Stomach (tissue), 9 donors: ENCODE results near the gene MBP. TPM values are rescaled to one million over a fixed set of nuclear protein-coding genes. Genes with fewer than 3 reads are reported as not detected.

Experiments
- DNase-seq, 2 donors: peaks; one replicate each; pipeline versions ENCODE4 v3.0.0 to v3.0.0-alpha.2; 2013 to 2019
- H3K27ac ChIP-seq, 5 donors: fragments of 200-600 bp in 4 of 5; sonication (generic) in 4 of 5; one replicate each; pipeline ENCODE4 v1.5.1; 2013 to 2019; ENCODE audit warnings: mild to moderate bottlenecking in 1 of 5, moderate library complexity in 1 of 5
- H3K27me3 ChIP-seq, 3 donors: fragments of 200-600 bp; sonication (generic); one replicate each; pipeline ENCODE4 v1.5.1; 2017 to 2019; ENCODE audit warnings: mixed run types in 1 of 3
- H3K36me3 ChIP-seq, 4 donors: fragments of 200-600 bp; sonication (generic); 1 replicate in 3 of 4; 2 replicates in 1 of 4; pipeline ENCODE4 v1.5.1; 2016 to 2019
- H3K4me1 ChIP-seq, 4 donors: fragments of 200-600 bp; sonication (generic); one replicate each; pipeline ENCODE4 v1.5.1; 2016 to 2019
- H3K4me3 ChIP-seq, 4 donors: fragments of 200-600 bp; sonication (generic) in 3 of 4; one replicate each; pipeline ENCODE4 v1.5.1; 2016 to 2019; ENCODE audit warnings: mild to moderate bottlenecking in 1 of 4
- H3K9me3 ChIP-seq, 4 donors: fragments of 200-600 bp; sonication (generic); one replicate each; pipeline ENCODE4 v1.5.1; 2016 to 2019
- EP300 ChIP-seq: sonication (generic); formaldehyde crosslinking; IDR thresholded peaks from one replicate; pipeline ENCODE4 v1.6.1; 2017; ENCODE audit warnings: antibody characterized with exemption
- POLR2A ChIP-seq, 4 donors: fragments of 450-650 bp; IDR thresholded peaks; one replicate each; pipeline ENCODE4 v1.6.1; 2016; ENCODE audit warnings: antibody characterized with exemption in 4 of 4, control low read depth in 2 of 4, mild to moderate bottlenecking in 1 of 4, moderate library complexity in 1 of 4
- POLR2AphosphoS5 ChIP-seq, 3 donors: sonication (generic); formaldehyde crosslinking; IDR thresholded peaks; one replicate each; pipeline ENCODE4 v1.6.1; 2016; ENCODE audit warnings: antibody characterized with exemption in 3 of 3
- WGBS, 5 donors: extraction: QIAGEN DNeasy Blood & Tissue Kit in 3 of 5; methylation state at CpG; one replicate each; pipeline versions ENCODE4 v1.1.5 to v1.1.7; 2013 to 2018; 5-methylcytosine and 5-hydroxymethylcytosine counted together
- intact Hi-C: fragments of 100-400 bp; cut with DNase I; formaldehyde crosslinking; loops from one replicate; pipeline ENCODE4 v1.15.1; 2023; ENCODE audit warnings: low total_unique reads
- polyA plus RNA-seq, 3 donors: library from polyadenylated mRNA; stranded (reverse); fragments of 200-250 nt; gene quantifications; one replicate each; pipeline ENCODE4 v1.2.3, GENCODE V29; 2013
- total RNA-seq, 5 donors: library from RNA; depleted of rRNA; stranded (reverse); fragments of >200 nt; gene quantifications; one replicate each; pipeline versions ENCODE4 v1.1.0 to v1.2.3, GENCODE V29; 2014 to 2016
- TF ChIP-seq, protein P1 (sequence below), 7 experiments: fragments of 450-650 bp in 4 of 7; fragments of 200-600 bp in 3 of 7; sonication (generic) in 3 of 7; IDR thresholded peaks; one replicate each; pipeline ENCODE4 v1.5.1; 2016 to 2019; ENCODE audit warnings: antibody characterized with exemption in 7 of 7, control low read depth in 2 of 7, mild to moderate bottlenecking in 1 of 7
- donor health status: healthy with polysubstance abuse.
- donor health status: Bipolar disorder and iron deficiency.
- donor health status: healthy.

The MBP gene
- total and polyA plus RNA-seq, 8 donors, result 7.9 to 407 (median 33.3) TPM

DNA sequence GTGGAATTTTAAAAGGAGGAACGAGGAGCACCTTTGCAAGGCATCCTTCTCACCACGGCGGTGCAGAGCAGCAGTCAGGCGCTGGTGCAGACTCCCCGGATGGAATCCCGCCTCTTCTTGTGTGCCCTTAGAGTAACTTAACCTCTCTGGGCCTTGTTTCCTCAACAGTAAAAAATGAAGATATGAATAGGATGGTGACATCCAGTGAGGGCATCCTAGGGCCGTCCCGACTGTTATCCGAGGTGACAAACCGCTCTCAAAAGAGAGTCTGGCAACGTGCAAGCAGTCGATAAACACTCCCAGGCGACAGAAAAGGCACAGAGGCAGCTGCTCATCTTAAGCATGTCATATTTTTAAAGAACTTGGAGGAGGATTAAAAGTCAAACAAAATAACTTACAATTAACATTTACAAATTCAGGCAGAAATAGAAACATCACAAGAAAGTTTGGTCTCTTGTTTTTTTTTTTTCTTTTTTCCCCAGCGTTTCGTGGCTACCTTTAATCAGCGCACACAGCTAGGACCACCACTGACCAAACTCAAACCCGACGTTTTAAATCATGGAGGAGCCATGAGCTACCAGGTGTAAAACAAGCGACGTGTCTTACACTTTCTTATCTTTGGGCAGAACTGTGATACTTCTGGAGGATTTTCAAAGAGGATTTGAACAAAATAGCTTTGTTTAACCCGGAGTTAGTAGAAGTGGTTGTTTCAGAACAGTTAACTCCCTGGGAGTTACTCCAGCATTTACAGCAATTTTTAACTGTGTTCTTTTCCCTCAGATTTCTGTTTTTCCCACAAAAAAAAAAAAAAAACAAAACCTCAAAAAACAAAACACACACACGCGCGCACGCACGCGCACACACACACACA lies 2.1 kb downstream of the MBP start:
- TF ChIP-seq, protein P1, sequence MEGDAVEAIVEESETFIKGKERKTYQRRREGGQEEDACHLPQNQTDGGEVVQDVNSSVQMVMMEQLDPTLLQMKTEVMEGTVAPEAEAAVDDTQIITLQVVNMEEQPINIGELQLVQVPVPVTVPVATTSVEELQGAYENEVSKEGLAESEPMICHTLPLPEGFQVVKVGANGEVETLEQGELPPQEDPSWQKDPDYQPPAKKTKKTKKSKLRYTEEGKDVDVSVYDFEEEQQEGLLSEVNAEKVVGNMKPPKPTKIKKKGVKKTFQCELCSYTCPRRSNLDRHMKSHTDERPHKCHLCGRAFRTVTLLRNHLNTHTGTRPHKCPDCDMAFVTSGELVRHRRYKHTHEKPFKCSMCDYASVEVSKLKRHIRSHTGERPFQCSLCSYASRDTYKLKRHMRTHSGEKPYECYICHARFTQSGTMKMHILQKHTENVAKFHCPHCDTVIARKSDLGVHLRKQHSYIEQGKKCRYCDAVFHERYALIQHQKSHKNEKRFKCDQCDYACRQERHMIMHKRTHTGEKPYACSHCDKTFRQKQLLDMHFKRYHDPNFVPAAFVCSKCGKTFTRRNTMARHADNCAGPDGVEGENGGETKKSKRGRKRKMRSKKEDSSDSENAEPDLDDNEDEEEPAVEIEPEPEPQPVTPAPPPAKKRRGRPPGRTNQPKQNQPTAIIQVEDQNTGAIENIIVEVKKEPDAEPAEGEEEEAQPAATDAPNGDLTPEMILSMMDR (IDR thresholded peaks at IDR 0.05), result no peak
- no peak for TF ChIP-seq POLR2AphosphoS5 (IDR thresholded peaks at IDR 0.05)
- TF ChIP-seq EP300, result no peak
- TF ChIP-seq POLR2A (IDR thresholded peaks at IDR 0.05), result no peak
- intact Hi-C loops, result no loop called here
- 48 to 55% (median 52%) methylated on average over 27 of the region's 27 CpGs for WGBS, 5 donors
- Histone ChIP-seq H3K9me3 (no peaks in the 10 kb centered on the region), H3K27me3 (no peaks in the 10 kb centered on the region), H3K36me3 (no peaks in the 10 kb centered on the region), H3K27ac (peak overlapping the region; percentile 37 to 99 (median 96)), H3K4me3 (peak overlapping the region; percentile 66 to 89 (median 80)), H3K4me1 (peaks cover 14 to 82% (median 52%) of the 10 kb centered on the region in 4 donors)
- peak in 1 of 2 donors; percentile 13 for DNase-seq

DNA sequence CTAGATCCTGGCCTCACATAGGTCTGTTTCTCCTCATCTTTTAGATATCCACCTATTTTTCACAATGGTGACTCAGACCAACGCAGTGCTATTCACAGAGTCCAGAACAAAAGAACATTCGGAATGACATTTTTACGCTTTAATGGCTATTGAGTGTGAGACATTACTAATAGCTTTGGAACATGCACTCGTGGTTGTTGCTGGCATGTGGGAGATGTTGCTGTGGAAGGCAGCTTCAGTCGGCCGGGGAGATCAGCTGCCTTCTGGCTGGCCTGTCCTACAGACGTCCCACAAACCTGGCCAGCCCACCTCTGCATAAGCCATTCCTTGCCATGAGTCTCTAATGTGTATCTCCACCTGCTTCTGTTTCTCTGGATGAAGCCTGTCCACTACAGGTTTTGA lies 3.4 kb downstream of the MBP start:
- peak overlapping the region in 4 of 5 donors; percentile 9 to 96 (median 68) for H3K27ac ChIP-seq
- H3K4me1 ChIP-seq, result peaks cover 14 to 85% (median 60%) of the 10 kb centered on the region in 4 donors
- no peak overlapping the region for H3K4me3 ChIP-seq
- WGBS, 5 donors, result 74 to 88% (median 77%) methylated on average over 7 of the region's 7 CpGs
- no peak for TF ChIP-seq EP300
- TF ChIP-seq POLR2A (IDR thresholded peaks at IDR 0.05), result no peak
- no peak for TF ChIP-seq POLR2AphosphoS5 (IDR thresholded peaks at IDR 0.05)
- TF ChIP-seq, protein P1 (IDR thresholded peaks at IDR 0.05), result no peak
- intact Hi-C loops, result no loop called here
- H3K9me3 ChIP-seq, result no peaks in the 10 kb centered on the region
- no peaks in the 10 kb centered on the region for H3K27me3 ChIP-seq
- H3K36me3 ChIP-seq, result no peaks in the 10 kb centered on the region
- peak in 1 of 2 donors; percentile 20 for DNase-seq

DNA sequence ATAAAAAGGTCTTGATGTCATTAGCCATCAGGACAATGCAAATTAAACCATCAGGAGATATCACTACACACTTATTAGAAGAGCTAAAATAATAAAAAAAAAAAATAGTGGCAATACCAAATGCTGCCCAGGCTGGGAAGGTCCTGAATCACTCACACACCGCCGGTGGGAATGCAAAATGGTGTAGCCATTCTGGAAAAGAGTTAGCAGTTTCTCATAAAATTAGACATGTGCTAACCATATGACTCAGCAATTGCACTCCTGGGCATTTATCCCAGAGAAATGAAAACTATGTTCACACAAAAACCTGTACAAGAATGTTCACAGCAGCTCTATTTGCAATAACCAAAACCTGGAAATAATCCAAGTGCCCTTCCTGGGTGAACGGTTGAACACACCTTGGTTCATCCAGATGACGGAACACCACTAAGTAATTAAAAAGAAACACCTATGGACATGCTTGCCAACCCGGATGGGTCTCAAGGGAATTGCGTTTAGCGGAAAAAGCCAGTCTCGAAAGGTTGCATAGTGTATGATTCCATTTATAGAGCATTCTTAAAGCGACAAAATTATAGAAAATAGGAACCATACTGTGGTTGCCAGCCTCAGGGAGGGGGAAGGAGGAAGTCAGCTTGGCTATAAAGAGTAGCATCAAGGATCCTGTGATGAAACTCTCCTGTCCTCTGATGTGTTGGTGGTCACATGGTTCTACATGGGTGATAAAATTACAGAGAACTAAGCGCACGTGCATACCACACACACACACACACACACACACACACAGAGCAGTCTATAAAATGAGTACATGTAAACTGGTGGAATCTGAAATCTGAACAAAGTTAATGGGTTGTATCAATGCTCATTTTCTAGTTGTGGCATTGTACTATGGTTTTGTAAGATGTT lies 4.6 kb downstream of the MBP start:
- DNase-seq, result peak in 1 of 2 donors; percentile 83
- Histone ChIP-seq H3K4me1 (peaks cover 5 to 85% (median 59%) of the 10 kb centered on the region in 4 donors), H3K36me3 (no peaks in the 10 kb centered on the region), H3K27me3 (no peaks in the 10 kb centered on the region), H3K4me3 (no peak overlapping the region), H3K9me3 (no peaks in the 10 kb centered on the region), H3K27ac (peak overlapping the region; percentile 58 to 96 (median 78))
- 29 to 44% (median 34%) methylated on average over 11 of the region's 11 CpGs for WGBS, 5 donors
- intact Hi-C loops, result no loop called here
- TF ChIP-seq EP300, result no peak
- no peak for TF ChIP-seq POLR2A (IDR thresholded peaks at IDR 0.05)
- TF ChIP-seq POLR2AphosphoS5 (IDR thresholded peaks at IDR 0.05), result peak in 2 of 3 donors; percentile 45 to 60
- TF ChIP-seq, protein P1 (IDR thresholded peaks at IDR 0.05), result no peak

DNA sequence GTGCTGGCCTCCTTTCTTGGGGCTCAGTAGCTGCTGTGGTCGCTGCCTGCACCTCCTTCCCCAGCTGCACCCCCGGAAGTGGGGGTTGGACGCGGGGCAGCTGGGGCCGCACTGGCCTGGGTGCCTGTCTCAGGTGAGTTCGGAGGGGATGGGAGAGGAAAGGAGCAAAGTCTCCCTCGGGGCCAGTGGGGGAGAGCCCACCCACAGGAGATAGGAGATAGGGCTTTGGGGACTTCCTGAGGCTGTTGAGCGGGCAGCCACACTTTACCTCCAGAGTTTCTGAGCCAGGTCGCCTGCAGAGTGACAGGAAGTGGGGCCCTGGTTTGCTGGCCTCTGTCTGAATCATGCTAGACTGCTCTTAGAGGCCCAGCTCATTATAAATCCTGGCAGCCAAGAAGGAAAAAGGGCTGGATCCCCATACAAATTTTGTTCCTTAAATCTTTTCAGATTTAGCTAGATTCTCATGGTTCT lies 8.1 kb downstream of the MBP start:
- Histone ChIP-seq H3K36me3 (peaks cover 0 to 8% (median 6%) of the 10 kb centered on the region in 4 donors), H3K9me3 (no peaks in the 10 kb centered on the region), H3K27me3 (no peaks in the 10 kb centered on the region), H3K4me1 (peaks cover 5 to 77% (median 48%) of the 10 kb centered on the region in 4 donors), H3K4me3 (no peak overlapping the region), H3K27ac (peak overlapping the region; percentile 7 to 50 (median 38))
- peak in 1 of 2 donors; percentile 65 for DNase-seq
- WGBS, 5 donors, result 45 to 63% (median 52%) methylated on average over 9 of the region's 9 CpGs
- intact Hi-C loops, result no loop called here
- TF ChIP-seq POLR2AphosphoS5 (IDR thresholded peaks at IDR 0.05) (no peak), EP300 (no peak), POLR2A (IDR thresholded peaks at IDR 0.05) (no peak)
- TF ChIP-seq, protein P1 (IDR thresholded peaks at IDR 0.05), result no peak
